Astrocyte (in vitro differentiated cells and primary cell): ENCODE measurements around the gene ACTL7A. TPM values are rescaled to one million over a fixed set of nuclear protein-coding genes. Genes with fewer than 3 reads are reported as not detected.

Source experiments
- DNase-seq: peaks from one replicate; pipeline ENCODE4 v3.0.0-alpha.2; 2010; ENCODE audit warnings: low read depth
- FAIRE-seq: peaks from 2 replicates; lab custom pipeline; 2011; peaks lifted over from hg19 to GRCh38; lab: Jason Lieb, UNC
- H2AFZ ChIP-seq: 2 replicates; pipeline ENCODE4 v1.6.0; 2012; ENCODE audit warnings: low read depth, low read length, inconsistent platforms
- H3K27ac ChIP-seq: 2 replicates; pipeline ENCODE4 v1.5.1; 2011; ENCODE audit warnings: low read depth, low read length, inconsistent platforms
- H3K27me3 ChIP-seq: 2 replicates; pipeline ENCODE4 v1.6.0; 2011; ENCODE audit warnings: low read length, inconsistent platforms; ENCODE audit not compliant: insufficient read depth
- H3K36me3 ChIP-seq: 2 replicates; pipeline ENCODE4 v1.5.1; 2011; ENCODE audit warnings: low read length, inconsistent platforms; ENCODE audit not compliant: insufficient read depth
- H3K4me1 ChIP-seq: 2 replicates; pipeline ENCODE4 v1.5.1; 2011; ENCODE audit warnings: low read length, inconsistent platforms; ENCODE audit not compliant: insufficient read depth
- H3K4me2 ChIP-seq: 2 replicates; pipeline ENCODE4 v1.6.0; 2012; ENCODE audit warnings: low read length, inconsistent platforms
- H3K4me3 ChIP-seq: 2 replicates; pipeline ENCODE4 v1.5.1; 2011; ENCODE audit warnings: low read depth, mild to moderate bottlenecking, low read length, inconsistent platforms; ENCODE audit not compliant: insufficient read depth
- H3K79me2 ChIP-seq: 2 replicates; pipeline ENCODE4 v1.6.0; 2012; ENCODE audit warnings: mild to moderate bottlenecking, low read length, inconsistent platforms; ENCODE audit not compliant: insufficient read depth
- H3K9ac ChIP-seq: 2 replicates; pipeline ENCODE4 v1.6.0; 2012; ENCODE audit warnings: mild to moderate bottlenecking, low read length, inconsistent platforms
- H3K9me3 ChIP-seq: 2 replicates; pipeline ENCODE4 v1.5.1; 2012; ENCODE audit warnings: low read depth, mild to moderate bottlenecking, low read length, inconsistent platforms; ENCODE audit not compliant: insufficient read depth
- H4K20me1 ChIP-seq: 2 replicates; pipeline ENCODE4 v1.6.0; 2012; ENCODE audit warnings: low read length, inconsistent platforms; ENCODE audit not compliant: insufficient read depth
- H3K27ac Mint-ChIP-seq: one replicate; pipeline ENCODE4 v1.8.0; 2021; ENCODE audit warnings: mild to moderate bottlenecking, mixed read lengths; ENCODE audit not compliant: unreplicated experiment
- H3K27me3 Mint-ChIP-seq: one replicate; pipeline ENCODE4 v1.8.0; 2021; ENCODE audit warnings: low read depth, mixed read lengths; ENCODE audit not compliant: unreplicated experiment
- H3K36me3 Mint-ChIP-seq: one replicate; pipeline ENCODE4 v1.8.0; 2021; ENCODE audit warnings: low read depth, mixed read lengths; ENCODE audit not compliant: unreplicated experiment
- H3K4me1 Mint-ChIP-seq: one replicate; pipeline ENCODE4 v1.8.0; 2021; ENCODE audit warnings: low read depth, mixed read lengths; ENCODE audit not compliant: unreplicated experiment
- H3K4me3 Mint-ChIP-seq: one replicate; pipeline ENCODE4 v1.8.0; 2021; ENCODE audit warnings: mild to moderate bottlenecking, moderate library complexity, mixed read lengths; ENCODE audit not compliant: unreplicated experiment
- H3K9me3 Mint-ChIP-seq: one replicate; pipeline ENCODE4 v1.8.0; 2021; ENCODE audit warnings: mild to moderate bottlenecking, mixed read lengths; ENCODE audit not compliant: unreplicated experiment
- EZH2 ChIP-seq: IDR thresholded peaks from 2 replicates; pipeline ENCODE4 v1.6.1; 2012; ENCODE audit warnings: mild to moderate bottlenecking, low read length, inconsistent platforms; ENCODE audit not compliant: insufficient read depth
- total RNA-seq: library from RNA; stranded (reverse); gene quantifications from 2 replicates; pipeline ENCODE4 v1.2.1, GENCODE V29; 2021
- TF ChIP-seq, protein P1 (sequence below): IDR thresholded peaks from 2 replicates; pipeline ENCODE4 v1.5.1; 2011; ENCODE audit warnings: low read depth, mild to moderate bottlenecking, inconsistent platforms, low read length, moderate library complexity; ENCODE audit not compliant: insufficient read depth

The ACTL7A gene
- total RNA-seq, 1 donor from 2014 or later = not detected

DNA sequence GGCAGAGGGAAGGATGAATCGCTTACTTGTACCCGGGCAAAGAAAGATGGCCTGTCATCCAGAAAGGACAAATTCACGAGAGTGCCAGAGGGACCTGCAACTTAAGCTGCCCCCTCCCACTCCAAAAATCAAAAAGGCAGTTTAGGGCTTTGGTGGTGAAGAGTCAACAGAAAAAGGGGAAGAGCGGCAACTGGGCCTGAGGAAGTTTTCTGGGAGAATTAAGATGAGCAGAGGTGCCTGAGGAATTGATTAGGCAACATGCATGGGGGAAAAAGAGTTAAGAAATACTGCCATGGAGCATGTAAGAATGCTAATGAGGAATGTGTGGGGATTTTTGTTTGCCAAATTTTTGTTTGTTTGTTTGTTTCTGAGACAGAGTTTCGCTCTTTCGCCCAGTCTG lies 4.5 kb upstream of the ACTL7A start:
- Histone ChIP-seq H3K36me3 (no peaks in the 10 kb centered on the region), H4K20me1 (no peaks in the 10 kb centered on the region), H3K79me2 (no peaks in the 10 kb centered on the region), H3K27ac (no peak overlapping the region), H3K4me1 (no peaks in the 10 kb centered on the region), H3K9me3 (no peaks in the 10 kb centered on the region), H3K9ac (no peak overlapping the region), H3K4me2 (no peak overlapping the region), H3K4me3 (no peak overlapping the region), H2AFZ (no peak overlapping the region), H3K27me3 (peaks cover 3% of the 10 kb centered on the region)
- no peak for FAIRE-seq
- Mint-ChIP-seq H3K4me1 (peaks cover 9% of the 10 kb centered on the region), H3K27ac (no peak overlapping the region), H3K9me3 (peaks cover 2% of the 10 kb centered on the region), H3K4me3 (no peak overlapping the region), H3K27me3 (peaks cover 14% of the 10 kb centered on the region), H3K36me3 (peaks cover 3% of the 10 kb centered on the region)
- TF ChIP-seq, protein P1, sequence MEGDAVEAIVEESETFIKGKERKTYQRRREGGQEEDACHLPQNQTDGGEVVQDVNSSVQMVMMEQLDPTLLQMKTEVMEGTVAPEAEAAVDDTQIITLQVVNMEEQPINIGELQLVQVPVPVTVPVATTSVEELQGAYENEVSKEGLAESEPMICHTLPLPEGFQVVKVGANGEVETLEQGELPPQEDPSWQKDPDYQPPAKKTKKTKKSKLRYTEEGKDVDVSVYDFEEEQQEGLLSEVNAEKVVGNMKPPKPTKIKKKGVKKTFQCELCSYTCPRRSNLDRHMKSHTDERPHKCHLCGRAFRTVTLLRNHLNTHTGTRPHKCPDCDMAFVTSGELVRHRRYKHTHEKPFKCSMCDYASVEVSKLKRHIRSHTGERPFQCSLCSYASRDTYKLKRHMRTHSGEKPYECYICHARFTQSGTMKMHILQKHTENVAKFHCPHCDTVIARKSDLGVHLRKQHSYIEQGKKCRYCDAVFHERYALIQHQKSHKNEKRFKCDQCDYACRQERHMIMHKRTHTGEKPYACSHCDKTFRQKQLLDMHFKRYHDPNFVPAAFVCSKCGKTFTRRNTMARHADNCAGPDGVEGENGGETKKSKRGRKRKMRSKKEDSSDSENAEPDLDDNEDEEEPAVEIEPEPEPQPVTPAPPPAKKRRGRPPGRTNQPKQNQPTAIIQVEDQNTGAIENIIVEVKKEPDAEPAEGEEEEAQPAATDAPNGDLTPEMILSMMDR = no peak
- TF ChIP-seq EZH2 = no peak
- DNase-seq = no peak

DNA sequence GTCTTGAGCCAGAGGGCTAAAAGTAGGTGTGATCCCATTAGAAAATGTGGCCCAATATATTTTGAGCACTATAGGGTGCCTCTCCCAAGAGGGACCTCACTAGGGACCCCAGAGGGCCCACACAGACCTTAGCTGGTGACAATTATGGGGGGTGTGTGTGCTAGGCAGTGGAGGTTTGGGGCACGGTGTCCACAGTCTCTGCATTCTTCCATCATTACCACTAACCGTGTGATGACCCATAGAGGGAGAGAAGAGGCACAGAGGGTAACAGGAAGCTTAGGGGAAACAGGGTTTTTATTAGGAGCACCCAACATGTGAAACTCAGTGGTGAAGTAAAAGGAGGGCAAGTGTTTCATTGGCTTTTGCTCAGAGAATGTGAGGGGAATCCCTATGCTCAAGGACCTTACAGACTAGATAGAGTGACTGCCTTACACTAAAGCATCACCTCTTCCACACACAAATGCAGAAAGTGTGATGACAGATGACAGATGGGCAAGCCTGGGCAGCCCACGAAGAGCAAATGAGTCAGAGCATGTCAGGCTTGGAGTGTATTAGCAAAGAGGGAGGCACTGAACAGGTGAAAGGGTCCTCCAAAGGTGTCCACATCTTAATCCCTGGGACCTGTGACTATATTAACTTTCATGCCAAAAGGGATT lies 2.5 kb upstream of the ACTL7A start:
- no peaks in the 10 kb centered on the region for H3K9me3 ChIP-seq
- no peaks in the 10 kb centered on the region for H3K27me3 ChIP-seq
- Mint-ChIP-seq H3K27me3 (peaks cover 14% of the 10 kb centered on the region), H3K27ac (no peak overlapping the region), H3K36me3 (peaks cover 4% of the 10 kb centered on the region), H3K9me3 (peaks cover 2% of the 10 kb centered on the region), H3K4me1 (peaks cover 9% of the 10 kb centered on the region), H3K4me3 (no peak overlapping the region)
- no peak overlapping the region for H2AFZ ChIP-seq
- DNase-seq (no peak), FAIRE-seq (no peak)
- no peak overlapping the region for H3K4me2 ChIP-seq
- no peaks in the 10 kb centered on the region for H3K36me3 ChIP-seq
- H3K4me1 ChIP-seq = no peaks in the 10 kb centered on the region
- no peak overlapping the region for H3K9ac ChIP-seq
- no peak overlapping the region for H3K4me3 ChIP-seq
- no peak overlapping the region for H3K27ac ChIP-seq
- H4K20me1 ChIP-seq = no peaks in the 10 kb centered on the region
- TF ChIP-seq EZH2 = no peak
- TF ChIP-seq, protein P1 = no peak
- no peaks in the 10 kb centered on the region for H3K79me2 ChIP-seq

DNA sequence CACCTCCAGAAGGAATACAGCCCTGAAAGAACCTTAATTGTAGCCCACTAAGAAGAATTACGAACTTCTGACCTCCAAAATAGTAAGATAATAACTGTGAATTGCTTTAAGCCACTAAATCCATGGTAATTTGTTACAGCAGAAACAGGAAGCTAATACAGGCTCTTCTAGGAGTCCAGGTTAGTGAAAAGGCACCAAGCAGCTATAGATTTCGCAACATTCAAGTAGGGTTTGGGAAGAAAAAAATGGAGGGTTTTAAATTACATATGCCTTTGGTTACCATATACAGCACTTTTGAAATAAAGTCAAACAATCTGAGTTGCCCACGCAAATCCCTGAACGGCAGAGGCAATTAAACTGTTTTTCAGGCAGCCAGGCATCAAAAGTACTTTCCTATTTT lies 1.7 kb upstream of the ACTL7A start:
- no peaks in the 10 kb centered on the region for H3K4me1 ChIP-seq
- no peaks in the 10 kb centered on the region for H3K27me3 ChIP-seq
- H2AFZ ChIP-seq = no peak overlapping the region
- TF ChIP-seq EZH2 = no peak
- TF ChIP-seq, protein P1 = no peak
- no peaks in the 10 kb centered on the region for H4K20me1 ChIP-seq
- H3K9me3 Mint-ChIP-seq = peaks cover 2% of the 10 kb centered on the region
- no peak overlapping the region for H3K27ac ChIP-seq
- no peak overlapping the region for H3K4me3 ChIP-seq
- DNase-seq (no peak), FAIRE-seq (no peak)
- no peaks in the 10 kb centered on the region for H3K79me2 ChIP-seq
- no peak overlapping the region for H3K4me3 Mint-ChIP-seq
- no peaks in the 10 kb centered on the region for H3K36me3 ChIP-seq
- H3K27ac Mint-ChIP-seq = no peak overlapping the region
- H3K36me3 Mint-ChIP-seq = peaks cover 4% of the 10 kb centered on the region
- peaks cover 14% of the 10 kb centered on the region for H3K27me3 Mint-ChIP-seq
- H3K4me2 ChIP-seq = no peak overlapping the region
- H3K9ac ChIP-seq = no peak overlapping the region
- peaks cover 9% of the 10 kb centered on the region for H3K4me1 Mint-ChIP-seq
- no peaks in the 10 kb centered on the region for H3K9me3 ChIP-seq
